ENCODE measurements around the gene NTF4.

DNA sequence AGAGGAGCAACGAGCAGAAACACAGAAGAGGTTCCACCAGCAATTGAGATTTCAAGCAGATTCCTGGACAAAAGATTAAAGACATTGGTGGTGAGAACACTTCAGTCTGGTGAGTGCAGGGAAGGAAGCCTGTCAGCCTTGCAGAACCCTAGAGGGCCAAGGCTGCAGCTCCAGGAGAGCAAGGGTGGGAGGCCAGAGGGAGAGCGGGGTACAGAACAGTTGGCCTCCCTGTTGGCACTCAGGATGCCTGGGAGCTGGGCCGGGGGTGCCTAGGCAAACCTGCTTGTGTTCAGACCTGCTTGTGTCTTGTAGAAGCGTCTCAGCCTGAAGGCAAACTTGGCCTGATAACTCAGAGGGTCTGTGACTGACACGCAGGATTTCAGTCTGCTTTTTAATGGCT is 44.4 kb upstream of the NTF4 start:
- TF ChIP-seq EZH2 (IDR thresholded peaks at IDR 0.05), result no peak
- TF ChIP-seq POLR2AphosphoS5 (IDR thresholded peaks at IDR 0.05; ENCODE audit: borderline replicate concordance, low read depth, low read length), result no peak
